ENCODE data around the gene MEOX2. TPM values are rescaled to one million over a fixed set of nuclear protein-coding genes. Genes with fewer than 3 reads are reported as not detected.

The MEOX2 gene
- total RNA-seq, 2 experiments from 2014 or later: not detected

DNA sequence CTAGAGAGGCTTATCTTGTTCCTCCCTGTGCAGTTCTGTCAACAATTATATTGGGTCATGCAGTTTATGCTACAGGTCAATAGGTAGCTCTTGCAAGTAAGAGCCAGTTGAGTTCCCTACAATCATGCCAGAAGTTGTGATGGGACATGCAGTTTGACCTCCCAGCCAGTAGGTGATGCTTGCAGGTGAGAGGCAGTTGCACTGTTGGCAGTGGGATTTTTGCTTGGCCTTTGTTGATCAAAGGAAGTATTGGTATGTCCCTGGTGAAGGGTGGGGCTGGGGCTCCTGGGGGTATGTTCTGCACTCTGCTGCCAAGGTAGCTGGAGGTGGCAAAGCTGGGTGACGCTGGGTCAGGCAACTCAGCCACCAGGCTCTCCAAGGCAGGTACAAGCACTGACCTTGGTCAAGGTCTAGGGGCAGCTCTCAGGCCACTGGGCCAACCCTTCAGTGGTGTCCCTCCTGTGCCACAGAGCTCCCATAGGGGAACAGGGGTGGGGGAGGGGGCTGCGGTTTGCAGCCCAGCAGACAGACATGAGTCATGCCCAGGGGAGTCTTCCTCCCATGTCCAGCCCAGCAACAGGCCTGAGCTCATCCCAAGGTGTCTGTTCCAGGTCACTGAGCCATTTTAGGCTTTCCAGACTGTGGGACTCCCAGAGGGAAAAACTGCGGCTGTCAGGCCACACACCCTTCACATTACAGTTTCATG is 43.3 kb downstream of the MEOX2 start:
- ATAC-seq (no peak), DNase-seq (no peak)
- Mint-ChIP-seq H3K4me3 (no peak overlapping the region), H3K9me3 (ENCODE audit: low read depth) (peaks cover 6% of the 10 kb centered on the region), H3K27ac (no peak overlapping the region), H3K4me1 (no peaks in the 10 kb centered on the region), H3K36me3 (ENCODE audit: low read depth) (no peaks in the 10 kb centered on the region), H3K27me3 (no peaks in the 10 kb centered on the region)
- CTCF ChIA-PET: no interaction called here
- intact Hi-C loops (cut with DNase I, micrococcal nuclease): no loop called here
- POLR2A ChIA-PET: no interaction called here

DNA sequence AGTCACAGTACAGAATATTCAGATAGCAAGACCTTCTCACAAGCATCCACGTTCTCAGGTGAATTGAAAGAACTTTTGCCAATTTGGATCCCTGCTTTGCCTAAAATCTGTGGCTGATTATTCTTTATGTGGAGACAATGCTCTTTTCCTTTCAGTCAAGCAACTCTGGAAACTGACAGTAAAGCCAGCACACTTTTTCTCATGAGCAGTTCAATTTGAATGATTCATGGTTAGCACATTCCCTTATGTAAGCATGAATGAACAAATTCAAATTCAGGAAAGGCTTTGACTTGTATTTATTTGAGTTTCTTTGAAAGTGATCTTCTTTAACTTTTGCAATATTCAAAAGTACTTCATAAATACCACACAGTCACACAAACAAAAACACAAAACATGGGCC is 57.6 kb downstream of the MEOX2 start:
- POLR2A ChIA-PET: no interaction called here
- CTCF ChIA-PET: no interaction called here
- intact Hi-C loops (cut with DNase I, micrococcal nuclease): no loop called here
- no peak overlapping the region for H3K27ac Mint-ChIP-seq
- no peak for ATAC-seq
- no peak overlapping the region for H3K4me3 Mint-ChIP-seq
- H3K27me3 Mint-ChIP-seq: no peaks in the 10 kb centered on the region
- no peaks in the 10 kb centered on the region for H3K36me3 Mint-ChIP-seq (ENCODE audit: low read depth)
- no peak for DNase-seq
- H3K9me3 Mint-ChIP-seq (ENCODE audit: low read depth): peaks cover 2% of the 10 kb centered on the region
- no peaks in the 10 kb centered on the region for H3K4me1 Mint-ChIP-seq

DNA sequence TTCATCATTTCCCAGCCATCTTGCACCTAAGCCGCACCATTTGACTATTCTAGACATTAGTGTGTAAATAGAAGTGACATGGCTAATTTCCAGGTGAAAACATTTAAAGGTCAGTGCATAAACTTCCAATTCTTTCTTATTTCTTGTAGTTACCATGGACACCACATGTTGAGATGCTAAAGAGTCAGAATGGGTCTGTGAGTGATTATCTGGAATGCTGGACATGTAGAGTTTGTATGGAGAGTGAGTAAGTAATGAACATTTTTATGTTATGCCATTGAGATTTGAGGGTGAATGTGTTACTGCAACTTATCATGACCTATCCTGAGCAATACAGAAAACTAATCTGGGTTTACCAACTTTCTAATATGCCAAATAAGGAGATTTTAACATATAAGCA is 60.4 kb downstream of the MEOX2 start:
- H3K4me1 Mint-ChIP-seq: no peaks in the 10 kb centered on the region
- peaks cover 2% of the 10 kb centered on the region for H3K9me3 Mint-ChIP-seq (ENCODE audit: low read depth)
- no peak overlapping the region for H3K4me3 Mint-ChIP-seq
- CTCF ChIA-PET: no interaction called here
- ATAC-seq (no peak), DNase-seq (no peak)
- intact Hi-C loops (cut with DNase I, micrococcal nuclease): no loop called here
- H3K36me3 Mint-ChIP-seq (ENCODE audit: low read depth): no peaks in the 10 kb centered on the region
- H3K27ac Mint-ChIP-seq: no peak overlapping the region
- POLR2A ChIA-PET: no interaction called here
- no peaks in the 10 kb centered on the region for H3K27me3 Mint-ChIP-seq

DNA sequence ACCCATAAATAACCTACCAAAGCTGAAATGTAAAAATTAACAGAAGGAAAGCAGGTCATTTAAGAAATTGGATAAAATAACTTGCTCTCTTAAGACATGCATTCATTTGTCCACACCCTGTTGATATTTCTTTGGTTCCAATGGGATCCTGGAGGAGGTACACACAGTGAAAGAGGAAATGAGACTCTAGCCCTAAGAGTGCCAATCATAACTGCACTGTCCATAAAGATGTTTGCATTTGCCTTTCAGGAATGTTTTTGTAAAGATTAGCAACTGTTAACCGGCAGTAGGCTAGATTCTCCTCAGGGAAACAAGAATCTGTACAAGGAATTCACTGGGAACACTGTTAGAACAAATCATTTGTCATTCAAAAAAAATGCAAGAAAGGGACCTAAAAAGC is 61.0 kb downstream of the MEOX2 start:
- no peaks in the 10 kb centered on the region for H3K27me3 Mint-ChIP-seq
- intact Hi-C loops (cut with DNase I, micrococcal nuclease): no loop called here
- no peak overlapping the region for H3K4me3 Mint-ChIP-seq
- H3K9me3 Mint-ChIP-seq (ENCODE audit: low read depth): peaks cover 5% of the 10 kb centered on the region
- CTCF ChIA-PET: no interaction called here
- ATAC-seq: no peak
- DNase-seq: no peak
- H3K36me3 Mint-ChIP-seq (ENCODE audit: low read depth): no peaks in the 10 kb centered on the region
- no peak overlapping the region for H3K27ac Mint-ChIP-seq
- no peaks in the 10 kb centered on the region for H3K4me1 Mint-ChIP-seq
- POLR2A ChIA-PET: no interaction called here

DNA sequence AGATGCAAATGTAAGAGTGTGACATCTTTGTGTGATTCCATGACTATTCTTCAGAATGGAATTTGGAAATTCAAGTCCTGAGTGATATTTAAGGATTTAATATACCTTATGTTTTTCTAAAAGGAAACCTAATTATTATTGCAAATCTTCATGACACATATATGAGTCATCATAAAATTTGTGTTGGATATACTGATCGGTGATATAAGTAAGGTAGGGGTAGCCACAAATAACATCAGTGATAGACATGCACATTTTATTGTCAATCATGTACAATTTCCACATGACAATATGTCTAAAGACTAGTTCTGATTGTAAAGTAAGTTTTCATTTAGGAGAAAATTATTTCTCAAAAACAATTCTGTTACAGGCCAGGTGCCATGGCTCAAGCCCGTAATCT is 65.0 kb downstream of the MEOX2 start:
- Mint-ChIP-seq H3K4me3 (no peak overlapping the region), H3K9me3 (ENCODE audit: low read depth) (peaks cover 5% of the 10 kb centered on the region), H3K27me3 (no peaks in the 10 kb centered on the region), H3K36me3 (ENCODE audit: low read depth) (no peaks in the 10 kb centered on the region), H3K4me1 (no peaks in the 10 kb centered on the region), H3K27ac (no peak overlapping the region)
- POLR2A ChIA-PET: no interaction called here
- DNase-seq: no peak
- intact Hi-C loops (cut with DNase I, micrococcal nuclease): no loop called here
- CTCF ChIA-PET: interaction anchor here (1.0 kb wide), 1 partner anchor 24 kb away, joined by 3 read pairs; no protein-coding TSS in a partner anchor
- no peak for ATAC-seq

DNA sequence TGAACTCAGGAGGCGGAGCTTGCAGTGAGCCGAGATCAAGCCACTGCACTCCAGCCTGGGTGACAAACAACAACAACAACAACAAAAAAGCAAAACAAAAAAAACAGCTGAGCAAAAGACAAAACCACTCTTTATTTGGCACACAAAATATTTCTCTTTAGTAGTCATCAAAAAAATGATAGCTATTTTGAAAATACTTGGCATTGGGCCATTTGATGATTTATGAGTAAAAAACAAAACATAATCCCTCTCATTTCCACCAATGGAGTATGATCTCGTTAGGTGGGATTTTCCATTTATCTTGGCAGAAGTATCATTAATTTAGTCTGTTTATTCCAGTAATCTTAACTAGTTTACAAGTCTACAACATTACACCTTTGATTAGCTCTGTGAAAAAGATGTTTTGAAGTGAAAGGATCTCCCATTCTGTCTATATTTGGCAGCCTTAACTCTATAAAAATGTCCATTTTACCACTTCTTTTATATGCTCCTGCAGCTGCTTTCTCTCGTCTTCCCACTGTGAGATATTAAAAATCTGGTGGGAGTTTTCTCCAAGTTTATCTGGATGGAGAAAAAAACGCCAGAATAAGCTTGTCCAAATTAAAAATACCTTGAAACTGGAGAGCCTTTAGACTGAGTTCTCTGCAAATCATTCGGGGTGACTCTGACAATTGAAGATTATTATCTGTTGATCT is 65.8 kb downstream of the MEOX2 start:
- Mint-ChIP-seq H3K4me3 (no peak overlapping the region), H3K27me3 (no peaks in the 10 kb centered on the region), H3K36me3 (ENCODE audit: low read depth) (no peaks in the 10 kb centered on the region), H3K9me3 (ENCODE audit: low read depth) (peaks cover 5% of the 10 kb centered on the region), H3K27ac (no peak overlapping the region), H3K4me1 (no peaks in the 10 kb centered on the region)
- intact Hi-C loops (cut with DNase I, micrococcal nuclease): no loop called here
- DNase-seq: no peak
- ChIA-PET CTCF (interaction anchor here (1.0 kb wide), 1 partner anchor 25 kb away, joined by 3 read pairs; no protein-coding TSS in a partner anchor), POLR2A (no interaction called here)
- no peak for ATAC-seq

DNA sequence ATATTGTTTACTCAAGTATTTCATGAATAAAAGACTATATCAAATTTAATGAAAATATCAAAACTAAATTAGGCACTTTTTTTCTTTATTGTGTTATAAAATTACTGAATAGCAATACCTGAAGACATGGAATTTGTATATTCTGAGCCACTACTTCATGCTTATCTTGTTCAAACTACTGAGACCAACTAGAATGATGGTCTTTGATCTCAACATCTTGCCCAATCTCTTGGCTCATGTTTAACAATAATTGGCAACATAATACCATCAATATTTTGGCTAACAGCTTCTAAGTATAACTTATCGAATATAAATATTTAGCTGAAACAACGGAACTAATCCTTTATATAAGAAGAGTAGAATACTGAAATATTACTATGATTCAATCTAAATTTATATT is 68.2 kb downstream of the MEOX2 start:
- POLR2A ChIA-PET: no interaction called here
- no peak overlapping the region for H3K4me3 Mint-ChIP-seq
- intact Hi-C loops (cut with DNase I, micrococcal nuclease): no loop called here
- no peaks in the 10 kb centered on the region for H3K36me3 Mint-ChIP-seq (ENCODE audit: low read depth)
- no peaks in the 10 kb centered on the region for H3K27me3 Mint-ChIP-seq
- ATAC-seq (no peak), DNase-seq (no peak)
- CTCF ChIA-PET: no interaction called here
- no peaks in the 10 kb centered on the region for H3K4me1 Mint-ChIP-seq
- H3K27ac Mint-ChIP-seq: no peak overlapping the region
- peaks cover 2% of the 10 kb centered on the region for H3K9me3 Mint-ChIP-seq (ENCODE audit: low read depth)

DNA sequence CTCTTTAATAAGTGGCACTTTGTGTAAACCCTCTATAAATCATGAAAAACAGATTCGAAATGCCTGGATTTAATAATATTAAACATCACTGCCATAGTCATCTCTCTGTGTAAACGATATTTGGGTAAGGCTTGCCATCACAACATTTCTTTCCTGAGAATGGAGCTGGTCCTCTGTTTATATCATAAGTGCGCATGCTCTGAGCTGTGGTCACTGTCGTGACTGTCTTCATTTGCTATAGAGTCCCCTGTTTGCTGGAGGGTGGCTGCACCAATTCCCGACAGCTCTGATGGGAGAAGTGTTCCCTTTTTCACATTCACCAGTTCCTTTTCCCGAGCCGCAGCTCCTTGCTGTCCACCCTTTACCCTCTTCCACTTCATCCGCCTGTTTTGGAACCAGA is 74.3 kb downstream of the MEOX2 start:
- no peaks in the 10 kb centered on the region for H3K36me3 Mint-ChIP-seq (ENCODE audit: low read depth)
- peaks cover 3% of the 10 kb centered on the region for H3K9me3 Mint-ChIP-seq (ENCODE audit: low read depth)
- DNase-seq (no peak), ATAC-seq (no peak)
- H3K4me3 Mint-ChIP-seq: no peak overlapping the region
- no peaks in the 10 kb centered on the region for H3K27me3 Mint-ChIP-seq
- ChIA-PET POLR2A (no interaction called here), CTCF (interaction anchor here (1.1 kb wide), 1 partner anchor 15 kb away, joined by 3 read pairs; no protein-coding TSS in a partner anchor)
- H3K27ac Mint-ChIP-seq: no peak overlapping the region
- no peaks in the 10 kb centered on the region for H3K4me1 Mint-ChIP-seq
- intact Hi-C loops (cut with DNase I, micrococcal nuclease): no loop called here

DNA sequence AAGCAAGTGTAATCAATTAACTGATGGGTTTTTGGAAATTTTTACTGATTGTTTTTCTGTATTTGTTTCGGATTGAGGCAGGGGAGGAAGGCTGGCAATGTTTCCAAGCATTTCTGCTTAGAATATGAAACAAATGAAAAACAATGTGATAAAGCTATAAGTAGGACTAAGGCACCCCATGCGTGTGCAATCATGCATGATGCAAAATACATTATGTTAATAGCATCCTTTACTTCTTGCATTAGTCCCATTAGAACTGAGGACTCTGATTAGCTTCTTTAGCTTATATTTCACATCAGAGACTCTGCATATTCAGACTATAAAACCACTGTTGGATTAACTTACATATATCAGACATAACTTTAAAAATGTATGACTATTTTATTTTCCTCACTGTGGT is 76.0 kb downstream of the MEOX2 start:
- CTCF ChIA-PET: interaction anchor here (0.6 to 0.7 kb wide), 2 partner anchors 1144 to 1207 kb away, joined by 3 read pairs; no protein-coding TSS in a partner anchor
- intact Hi-C loops (cut with DNase I, micrococcal nuclease): no loop called here
- DNase-seq (no peak), ATAC-seq (no peak)
- no peak overlapping the region for H3K27ac Mint-ChIP-seq
- H3K36me3 Mint-ChIP-seq (ENCODE audit: low read depth): no peaks in the 10 kb centered on the region
- POLR2A ChIA-PET: no interaction called here
- peaks cover 3% of the 10 kb centered on the region for H3K9me3 Mint-ChIP-seq (ENCODE audit: low read depth)
- H3K27me3 Mint-ChIP-seq: no peaks in the 10 kb centered on the region
- H3K4me1 Mint-ChIP-seq: no peaks in the 10 kb centered on the region
- H3K4me3 Mint-ChIP-seq: no peak overlapping the region

DNA sequence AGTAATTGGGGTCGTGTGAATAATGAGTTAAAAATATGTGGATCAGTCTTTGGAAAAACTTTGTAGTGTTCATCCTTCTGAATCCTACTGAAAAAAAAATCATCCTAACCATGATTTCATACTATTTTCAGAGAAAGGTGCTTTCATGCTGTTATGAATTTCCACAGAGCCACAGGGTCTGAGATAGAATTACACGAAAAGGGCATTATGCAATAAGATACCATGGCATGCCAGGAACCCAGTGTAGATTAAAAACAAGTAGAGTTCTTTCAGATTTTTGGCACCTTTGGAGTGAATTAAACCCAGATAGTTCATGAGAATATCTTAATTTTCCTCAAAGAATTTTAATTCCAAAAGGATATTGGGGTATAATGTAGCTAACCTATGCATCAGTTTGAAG is 77.2 kb downstream of the MEOX2 start:
- no peaks in the 10 kb centered on the region for H3K27me3 Mint-ChIP-seq
- DNase-seq (no peak), ATAC-seq (no peak)
- ChIA-PET CTCF (no interaction called here), POLR2A (no interaction called here)
- no peak overlapping the region for H3K4me3 Mint-ChIP-seq
- intact Hi-C loops (cut with DNase I, micrococcal nuclease): no loop called here
- H3K9me3 Mint-ChIP-seq (ENCODE audit: low read depth): peaks cover 3% of the 10 kb centered on the region
- no peaks in the 10 kb centered on the region for H3K36me3 Mint-ChIP-seq (ENCODE audit: low read depth)
- no peak overlapping the region for H3K27ac Mint-ChIP-seq
- no peaks in the 10 kb centered on the region for H3K4me1 Mint-ChIP-seq

DNA sequence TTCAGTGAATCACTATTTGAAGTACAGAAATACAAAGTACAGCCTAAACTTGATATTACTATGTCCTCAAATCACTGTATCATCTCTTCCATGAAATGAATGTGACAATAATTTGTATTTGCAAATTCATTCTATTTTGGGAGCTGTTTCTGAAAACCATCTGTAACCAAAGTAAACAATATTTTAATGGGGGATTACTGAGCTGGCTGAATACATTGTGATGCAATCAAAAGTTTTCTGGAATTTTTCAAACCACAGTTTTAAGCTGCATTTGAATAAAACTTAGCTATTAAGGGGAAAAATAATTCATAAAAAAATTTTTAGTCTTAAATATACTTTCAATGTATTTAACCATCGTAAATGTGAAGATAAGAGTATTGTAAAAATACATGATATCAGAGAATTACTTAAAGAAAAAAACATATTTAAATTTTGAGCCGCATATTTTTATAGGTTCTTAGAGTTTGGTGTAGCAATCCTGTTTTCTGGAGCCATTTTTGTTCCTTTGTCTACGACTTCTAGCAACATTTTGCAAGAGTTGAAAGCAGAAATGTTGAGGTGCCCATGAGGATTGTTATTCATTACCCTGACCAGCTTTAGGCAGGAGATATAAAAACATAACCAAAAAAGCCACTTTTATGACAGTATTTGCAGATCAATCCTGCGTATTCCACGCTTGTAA is 78.8 kb downstream of the MEOX2 start:
- H3K9me3 Mint-ChIP-seq (ENCODE audit: low read depth): peaks cover 5% of the 10 kb centered on the region
- H3K27ac Mint-ChIP-seq: no peak overlapping the region
- DNase-seq (no peak), ATAC-seq (no peak)
- H3K36me3 Mint-ChIP-seq (ENCODE audit: low read depth): no peaks in the 10 kb centered on the region
- CTCF ChIA-PET: no interaction called here
- intact Hi-C loops (cut with DNase I, micrococcal nuclease): no loop called here
- no peaks in the 10 kb centered on the region for H3K4me1 Mint-ChIP-seq
- no peaks in the 10 kb centered on the region for H3K27me3 Mint-ChIP-seq
- POLR2A ChIA-PET: no interaction called here
- H3K4me3 Mint-ChIP-seq: no peak overlapping the region

DNA sequence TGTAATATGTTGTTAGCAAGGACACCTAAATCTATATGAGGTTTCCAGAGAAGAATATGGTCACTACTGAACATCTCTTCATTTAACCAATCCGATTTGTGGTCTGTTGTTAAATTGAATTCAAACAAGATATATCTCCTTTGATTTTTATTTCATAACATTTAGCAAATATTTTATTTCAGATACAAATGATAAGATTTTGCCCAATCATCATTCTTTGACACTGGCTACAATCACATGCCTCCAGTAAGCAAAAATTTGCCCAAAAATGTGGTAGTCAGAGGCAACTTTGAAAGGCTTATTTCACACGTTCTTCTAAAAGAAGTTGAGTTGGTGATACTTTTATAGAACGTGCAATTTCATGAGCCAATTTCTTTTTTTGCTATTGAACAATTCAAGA is 79.9 kb downstream of the MEOX2 start:
- intact Hi-C loops (cut with DNase I, micrococcal nuclease): no loop called here
- no peak overlapping the region for H3K27ac Mint-ChIP-seq
- DNase-seq: no peak
- H3K27me3 Mint-ChIP-seq: no peaks in the 10 kb centered on the region
- H3K9me3 Mint-ChIP-seq (ENCODE audit: low read depth): peaks cover 5% of the 10 kb centered on the region
- no peaks in the 10 kb centered on the region for H3K36me3 Mint-ChIP-seq (ENCODE audit: low read depth)
- no peak overlapping the region for H3K4me3 Mint-ChIP-seq
- ChIA-PET POLR2A (no interaction called here), CTCF (no interaction called here)
- no peak for ATAC-seq
- no peaks in the 10 kb centered on the region for H3K4me1 Mint-ChIP-seq
